GM19023 (cell line): ENCODE measurements around the gene GAREM1.
"Not testable (repeated sequence)": the region's sequence is repeated elsewhere in the genome, so short reads cannot be mapped to it uniquely, and the experiment has no call there.

Source experiments
- ATAC-seq: cut with Tn5 transposase; IDR thresholded peaks from one replicate; pipeline ENCODE4 v1.9.1; 2021; ENCODE audit warnings: mild to moderate bottlenecking, moderate library complexity; ENCODE audit not compliant: unreplicated experiment

The GAREM1 gene

GRCh38 chr18:32262092-32262491 lies 208.6 kb downstream of the GAREM1 start:
- ATAC-seq, result no peak

- no peak for ATAC-seq
Measured at GRCh38 chr18:32261003-32261402, 209.7 kb downstream of the GAREM1 start.

GRCh38 chr18:32259553-32259952 lies 211.1 kb downstream of the GAREM1 start:
- ATAC-seq, result no peak

DNA sequence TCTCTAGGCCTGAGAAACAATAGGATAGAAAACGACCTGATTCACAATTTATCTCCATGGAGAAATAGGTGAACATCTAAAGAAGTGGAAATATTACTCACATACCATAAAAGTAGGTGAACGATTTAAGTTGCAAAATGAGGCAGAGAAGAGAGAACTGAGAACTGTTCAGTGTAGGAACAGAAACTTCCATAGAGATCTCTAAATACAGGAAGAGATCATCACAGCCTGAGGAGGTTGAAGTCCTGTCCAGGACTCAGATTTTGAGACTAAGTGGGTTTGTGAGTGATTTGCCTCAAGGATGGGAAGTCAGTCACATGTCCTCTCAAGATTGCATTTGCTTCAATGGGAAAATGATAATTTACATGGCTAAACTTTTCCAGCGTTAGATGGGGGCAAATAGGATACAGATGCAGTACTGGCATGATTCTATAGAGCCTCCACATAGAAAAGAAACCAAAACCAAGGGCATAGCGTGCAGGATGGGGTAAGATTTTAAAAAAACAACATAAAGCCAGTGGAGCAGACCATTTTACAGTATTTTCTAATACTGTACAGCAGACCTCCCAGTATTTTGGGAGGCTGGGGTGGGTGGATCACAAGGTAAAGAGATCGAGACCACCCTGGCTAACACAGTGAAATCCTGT lies 212.0 kb downstream of the GAREM1 start:
- ATAC-seq, result no peak

DNA sequence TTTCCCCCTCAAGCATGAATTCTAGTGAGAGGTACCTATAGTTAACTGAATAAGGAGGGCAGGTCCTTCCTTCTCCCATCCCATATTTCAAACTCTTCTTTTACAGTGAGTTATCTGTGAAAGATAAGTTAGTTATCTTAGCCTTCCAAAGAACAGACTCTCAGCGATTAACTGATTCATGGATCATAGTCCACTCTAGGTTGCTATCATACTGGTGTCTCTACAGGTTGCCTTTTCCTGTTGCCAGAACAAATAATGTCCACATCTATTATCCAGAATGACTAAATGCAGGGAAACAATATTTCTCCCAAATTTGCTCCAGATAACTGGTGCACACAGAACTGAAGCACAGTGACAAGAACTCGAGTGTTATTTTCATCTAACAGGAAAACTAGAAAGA lies 212.5 kb downstream of the GAREM1 start:
- no peak for ATAC-seq

DNA sequence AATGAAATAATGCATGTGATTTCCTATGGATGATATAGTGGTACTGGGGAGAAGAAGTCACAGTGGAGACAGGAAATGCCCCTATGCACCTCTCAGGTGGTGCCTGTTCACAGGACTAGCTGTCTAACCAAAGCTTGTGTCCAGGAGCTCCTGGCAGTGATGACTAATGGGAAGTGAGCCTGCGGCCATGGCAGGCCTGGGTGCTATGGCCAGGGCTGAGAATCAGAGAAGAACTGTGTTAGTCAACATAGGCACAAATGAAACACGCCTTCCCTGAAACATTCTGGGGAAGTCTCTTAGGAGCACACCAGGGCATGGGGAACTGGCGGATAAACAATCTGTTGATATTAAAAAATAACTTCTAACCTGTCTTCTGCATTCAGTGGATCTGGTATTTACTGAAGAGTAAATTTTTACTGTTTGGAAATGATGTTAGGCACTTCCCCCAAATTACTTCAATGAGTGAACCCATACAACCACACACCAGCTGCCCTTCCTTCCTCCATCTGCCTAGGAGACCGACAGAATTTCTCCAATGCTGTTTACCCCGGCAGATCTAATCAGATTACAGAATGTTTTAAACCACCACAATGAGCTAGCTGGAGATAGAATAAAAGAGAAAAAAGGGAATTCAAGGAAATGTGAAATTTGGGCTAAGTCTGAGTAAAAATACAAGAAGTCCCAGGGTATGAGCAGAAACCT lies 213.4 kb downstream of the GAREM1 start:
- ATAC-seq, result no peak

DNA sequence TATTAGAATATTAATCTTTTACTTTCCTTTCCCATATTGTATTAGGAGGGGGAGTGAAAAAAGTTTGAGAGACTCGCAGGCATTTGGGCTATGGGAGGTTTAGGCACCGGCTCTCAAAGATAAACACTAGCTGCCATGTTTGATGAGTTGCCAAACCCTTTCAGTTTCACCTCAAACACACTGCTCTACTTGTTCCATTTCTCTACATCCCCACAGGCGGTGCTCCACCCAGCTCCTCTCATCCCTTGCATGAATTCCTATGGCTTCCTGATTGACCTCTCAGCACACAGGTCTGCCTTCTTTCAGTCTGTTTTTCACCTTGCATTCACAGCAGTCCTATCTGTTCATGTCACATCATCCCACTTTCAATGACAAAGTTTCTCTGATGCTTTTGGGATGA lies 215.1 kb downstream of the GAREM1 start:
- no peak for ATAC-seq

DNA sequence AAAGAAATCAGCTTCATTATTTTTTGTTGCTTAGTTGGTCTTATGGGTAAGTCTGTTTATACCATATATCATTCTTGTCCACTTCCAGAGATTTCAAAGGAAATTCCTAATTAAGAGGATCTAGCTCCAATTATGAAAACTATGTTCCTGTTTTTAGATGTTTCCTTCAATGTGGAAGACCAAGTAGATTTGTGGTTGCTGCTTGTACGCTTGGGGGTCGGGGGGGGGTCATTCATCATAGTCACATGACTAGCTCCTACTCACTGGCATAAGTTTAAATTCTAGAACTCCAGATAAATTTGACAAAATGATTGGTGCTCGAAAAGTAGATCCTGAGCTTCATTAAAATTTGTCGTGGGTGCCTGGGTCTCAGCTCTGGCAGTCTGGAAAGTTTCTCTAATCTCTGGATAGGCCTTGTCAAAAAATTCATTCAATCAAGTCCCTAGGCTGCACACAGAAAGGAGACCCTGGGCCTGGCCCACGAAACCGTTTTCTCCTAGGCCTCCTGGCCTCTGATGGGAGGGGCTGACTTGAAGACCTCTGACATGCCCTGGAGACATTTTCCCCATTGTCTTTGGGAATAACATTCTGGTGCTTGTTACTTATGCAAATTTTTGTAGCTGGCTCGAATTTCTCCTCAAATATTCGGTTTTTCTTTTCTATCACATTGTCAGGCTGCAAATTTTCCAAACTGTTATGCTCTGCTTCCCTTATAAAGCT lies 218.4 kb downstream of the GAREM1 start:
- ATAC-seq, result no peak

DNA sequence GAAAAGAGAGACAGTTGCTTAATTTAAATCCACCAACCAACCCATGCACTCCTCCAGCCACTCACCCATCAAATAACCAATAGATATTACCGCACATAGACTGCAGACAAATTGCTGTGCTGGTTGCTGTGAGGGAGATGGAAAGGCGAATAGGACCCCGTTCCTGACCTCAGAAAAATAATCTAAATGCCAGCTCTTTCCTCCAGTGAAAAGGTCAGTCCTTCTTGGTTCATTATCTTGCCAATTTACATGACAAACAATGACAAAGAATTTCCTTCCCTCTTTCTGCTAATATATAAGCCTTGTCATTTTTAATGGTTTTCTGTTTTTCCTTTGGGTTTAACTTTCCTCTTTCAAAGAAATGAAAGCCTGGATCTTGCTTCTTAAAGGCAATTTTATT lies 219.2 kb downstream of the GAREM1 start:
- no peak for ATAC-seq

DNA sequence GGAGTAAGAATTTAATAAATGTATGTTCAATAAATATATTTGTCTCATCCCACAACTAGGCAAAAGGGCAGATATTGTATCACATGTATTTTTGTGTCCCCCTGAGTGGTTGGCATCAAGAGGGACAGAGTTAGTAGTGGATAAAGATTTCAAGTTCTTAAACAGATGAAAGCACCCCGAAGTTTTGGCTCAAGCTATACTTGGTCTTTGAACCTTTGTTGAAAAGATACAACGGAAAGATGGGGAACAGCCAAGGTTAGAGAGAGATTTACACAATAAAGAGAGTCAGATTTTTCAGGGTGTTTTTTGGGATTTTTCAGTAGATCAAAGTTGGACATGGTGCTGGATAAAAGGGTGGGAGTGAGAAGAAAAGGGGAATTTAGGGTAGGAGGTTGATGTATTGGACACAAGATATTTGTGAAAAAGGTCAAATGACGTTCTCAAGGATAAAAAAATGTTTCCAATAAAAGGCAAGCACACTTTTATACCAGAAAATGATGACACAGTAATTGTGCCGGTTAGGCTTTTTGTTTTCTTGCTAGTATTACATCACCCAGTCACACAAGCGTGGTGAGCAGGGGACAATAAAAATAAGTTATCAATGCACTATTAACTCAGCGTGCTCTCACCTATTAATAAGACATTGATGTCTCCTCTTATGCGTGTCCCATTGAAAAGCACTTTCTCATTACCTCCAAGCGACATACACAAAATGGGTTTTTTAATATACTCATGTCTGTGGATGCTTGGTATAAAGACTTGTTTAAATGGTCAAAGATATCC lies 221.3 kb downstream of the GAREM1 start:
- no peak for ATAC-seq

GRCh38 chr18:32244881-32245280 lies 225.8 kb downstream of the GAREM1 start:
- ATAC-seq, result no peak

GRCh38 chr18:32243358-32243757 lies 227.3 kb downstream of the GAREM1 start:
- no peak for ATAC-seq

DNA sequence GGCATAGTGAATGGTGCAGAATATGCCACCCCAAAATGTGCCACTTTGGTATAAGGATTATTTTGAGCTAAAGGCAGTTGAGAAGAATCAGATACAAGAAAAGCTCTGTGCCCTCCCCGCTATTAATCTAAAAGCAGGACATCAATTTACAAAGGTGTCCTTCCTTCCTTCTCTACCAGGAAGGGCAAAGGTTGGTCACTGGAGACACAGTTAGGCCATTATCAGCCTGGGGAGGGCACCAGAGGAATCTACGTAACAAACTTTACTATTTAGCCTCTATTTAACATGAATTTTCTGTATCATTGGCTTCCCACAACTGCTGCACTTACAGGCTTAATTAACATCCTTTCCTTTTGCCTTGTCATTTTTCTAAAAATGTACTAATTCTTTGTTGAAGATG lies 228.3 kb downstream of the GAREM1 start:
- ATAC-seq, result no peak

DNA sequence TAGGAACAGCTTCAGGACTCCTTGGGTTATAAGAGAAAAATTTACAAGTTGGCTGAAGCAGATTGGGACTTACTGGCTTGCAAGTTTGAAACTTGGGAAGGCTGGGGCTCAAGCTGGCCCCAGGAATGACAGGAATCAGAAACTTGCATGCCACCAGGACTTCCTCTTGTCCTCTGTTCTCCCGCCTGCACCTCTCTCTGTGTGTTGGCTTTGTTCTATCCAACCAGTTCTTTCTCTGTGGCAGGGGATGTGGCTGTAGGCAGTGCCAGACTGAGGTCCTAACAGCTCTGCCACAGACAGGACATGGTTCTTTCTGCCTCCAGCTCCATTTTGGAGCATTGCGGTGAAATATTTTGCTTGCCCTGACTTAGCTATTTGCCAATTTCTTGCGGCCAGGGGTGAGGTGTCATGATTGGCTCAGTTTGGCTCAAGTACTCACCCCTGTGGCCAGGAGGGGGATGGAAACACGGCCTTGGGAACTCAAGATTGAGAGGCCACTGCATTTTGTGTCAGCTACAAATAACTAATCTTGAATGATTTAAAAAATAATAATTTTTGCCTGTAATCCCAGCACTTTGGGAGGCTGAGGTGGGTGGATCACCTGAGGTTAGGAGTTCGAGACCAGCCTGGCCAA lies 231.9 kb downstream of the GAREM1 start:
- ATAC-seq, result no peak

DNA sequence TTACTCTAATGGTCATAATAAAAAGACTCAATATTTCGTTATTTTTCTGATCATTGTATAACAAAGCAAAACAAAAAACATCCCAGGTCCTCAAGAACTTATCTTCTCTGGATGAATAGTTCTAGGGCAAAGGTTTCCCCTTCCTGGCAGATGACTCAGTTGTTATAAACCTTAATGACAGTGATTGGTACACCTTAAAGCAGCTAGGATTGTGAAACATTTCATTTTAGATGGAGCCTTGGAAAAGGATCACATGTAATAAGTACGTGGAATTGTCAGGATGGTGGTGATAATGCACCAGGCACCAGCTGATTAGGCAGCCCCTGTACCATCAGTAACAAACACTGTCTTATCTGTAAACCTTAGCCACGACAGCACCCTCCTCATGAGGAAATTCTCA lies 233.6 kb downstream of the GAREM1 start:
- ATAC-seq, result no peak

GRCh38 chr18:32233348-32233747 lies 237.3 kb downstream of the GAREM1 start:
- ATAC-seq, result not testable (repeated sequence)

- no peak for ATAC-seq
Measured at GRCh38 chr18:32219431-32220018, 251.2 kb downstream of the GAREM1 start.

DNA sequence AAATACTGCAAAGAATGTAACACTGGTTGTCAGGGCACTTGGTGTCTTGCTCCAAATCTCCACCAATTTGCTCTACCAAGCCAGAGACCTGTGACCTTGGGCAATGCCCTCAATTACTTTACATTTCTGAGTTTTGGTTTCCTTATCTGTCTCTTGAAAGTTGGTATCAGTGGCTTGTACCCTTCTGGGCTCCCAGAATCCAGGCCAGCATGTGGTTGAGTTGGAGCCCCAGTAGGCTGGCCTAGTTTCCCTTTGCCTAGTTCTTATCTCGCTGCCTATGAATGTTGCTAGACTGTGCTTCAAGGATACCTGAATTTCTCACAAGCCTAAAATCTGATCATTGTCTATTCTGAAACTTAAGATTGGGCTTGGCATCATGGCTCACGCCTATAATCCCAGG lies 254.3 kb downstream of the GAREM1 start:
- no peak for ATAC-seq

GRCh38 chr18:32213693-32214092 lies 257.0 kb downstream of the GAREM1 start:
- ATAC-seq, result no peak
